ENCODE measurements around the gene AFDN.

Gene AFDN

DNA sequence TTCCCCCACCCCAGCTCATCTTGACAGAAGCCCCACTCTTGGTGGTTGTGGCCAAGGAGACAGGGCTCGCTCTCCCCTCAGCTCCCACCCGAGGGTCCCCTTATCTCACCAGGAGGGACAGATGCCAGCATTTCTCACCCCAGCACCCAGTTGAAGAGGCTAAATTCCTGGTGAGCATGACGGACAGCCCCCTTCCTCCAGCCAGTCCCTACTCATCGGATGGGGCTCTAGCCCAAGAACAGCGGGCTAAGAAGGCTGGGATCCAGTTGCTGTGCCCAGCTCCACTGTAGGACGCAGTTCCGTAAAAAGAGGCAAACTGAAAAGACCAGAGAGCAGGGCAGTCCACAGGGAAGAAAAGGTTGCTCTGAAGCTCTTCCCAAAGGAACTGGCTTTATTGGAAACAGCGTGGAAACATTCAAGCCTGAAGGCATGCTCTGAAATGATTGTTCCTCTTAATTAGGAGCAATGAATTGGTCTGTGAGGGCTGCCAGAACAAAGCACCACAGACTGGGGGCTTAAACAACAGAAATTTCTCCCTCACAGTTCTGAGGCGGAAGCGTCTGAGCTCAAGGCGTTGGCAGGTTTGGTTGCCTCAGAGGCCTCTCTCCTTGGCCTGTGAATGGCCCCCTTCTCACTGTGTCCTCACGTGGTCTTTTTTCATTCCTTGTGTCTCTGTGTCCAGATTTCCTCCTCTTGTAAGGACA lies 152.9 kb downstream of the AFDN start:
- no peak for DNase-seq (ENCODE audit: low spot score)
- Histone ChIP-seq H3K27ac (ENCODE audit: poor library complexity, severe bottlenecking) (no peak overlapping the region), H3K27me3 (ENCODE audit: insufficient read depth, poor library complexity, severe bottlenecking) (no peaks in the 10 kb centered on the region), H3K4me1 (ENCODE audit: insufficient read depth, poor library complexity, severe bottlenecking) (no peaks in the 10 kb centered on the region), H3K36me3 (ENCODE audit: low read depth) (no peaks in the 10 kb centered on the region), H3K9me3 (ENCODE audit: severe bottlenecking) (no peaks in the 10 kb centered on the region), H3K4me3 (ENCODE audit: severe bottlenecking) (no peak overlapping the region)
- no peak for ATAC-seq (ENCODE audit: low read depth)
- TF ChIP-seq, protein P1, sequence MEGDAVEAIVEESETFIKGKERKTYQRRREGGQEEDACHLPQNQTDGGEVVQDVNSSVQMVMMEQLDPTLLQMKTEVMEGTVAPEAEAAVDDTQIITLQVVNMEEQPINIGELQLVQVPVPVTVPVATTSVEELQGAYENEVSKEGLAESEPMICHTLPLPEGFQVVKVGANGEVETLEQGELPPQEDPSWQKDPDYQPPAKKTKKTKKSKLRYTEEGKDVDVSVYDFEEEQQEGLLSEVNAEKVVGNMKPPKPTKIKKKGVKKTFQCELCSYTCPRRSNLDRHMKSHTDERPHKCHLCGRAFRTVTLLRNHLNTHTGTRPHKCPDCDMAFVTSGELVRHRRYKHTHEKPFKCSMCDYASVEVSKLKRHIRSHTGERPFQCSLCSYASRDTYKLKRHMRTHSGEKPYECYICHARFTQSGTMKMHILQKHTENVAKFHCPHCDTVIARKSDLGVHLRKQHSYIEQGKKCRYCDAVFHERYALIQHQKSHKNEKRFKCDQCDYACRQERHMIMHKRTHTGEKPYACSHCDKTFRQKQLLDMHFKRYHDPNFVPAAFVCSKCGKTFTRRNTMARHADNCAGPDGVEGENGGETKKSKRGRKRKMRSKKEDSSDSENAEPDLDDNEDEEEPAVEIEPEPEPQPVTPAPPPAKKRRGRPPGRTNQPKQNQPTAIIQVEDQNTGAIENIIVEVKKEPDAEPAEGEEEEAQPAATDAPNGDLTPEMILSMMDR (IDR thresholded peaks at IDR 0.05; ENCODE audit: poor library complexity, severe bottlenecking): no peak

DNA sequence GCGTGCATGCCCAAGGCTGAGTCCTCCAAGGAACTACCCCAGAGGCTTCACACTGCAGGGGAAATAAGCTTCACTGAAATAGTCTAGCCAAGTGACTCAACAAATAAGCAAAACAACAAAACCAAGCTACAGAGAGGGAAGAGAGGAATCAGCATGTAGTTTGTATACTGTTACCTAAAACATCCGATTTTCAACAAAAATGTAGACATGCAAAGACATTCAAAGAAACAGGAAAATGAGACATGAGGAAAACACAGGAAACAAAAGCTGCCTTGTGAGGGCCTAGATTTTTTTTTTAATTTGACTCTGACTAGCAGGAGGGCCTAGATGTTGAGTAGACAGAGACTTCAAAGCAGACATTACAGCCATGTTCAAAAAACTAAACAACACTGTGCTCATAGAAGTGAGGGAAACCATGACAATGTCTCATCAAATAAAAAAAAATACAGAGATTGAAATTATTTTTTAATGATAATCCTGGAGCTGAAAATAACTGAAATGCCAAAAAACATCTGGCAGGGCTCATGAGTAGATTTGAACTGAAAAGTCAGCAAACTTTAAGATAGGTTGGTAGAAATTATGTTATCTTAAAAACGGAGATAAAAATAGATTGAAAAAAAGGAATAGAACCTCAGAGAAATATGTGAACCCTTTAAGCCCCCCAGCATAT lies 154.3 kb downstream of the AFDN start:
- Histone ChIP-seq H3K27me3 (ENCODE audit: insufficient read depth, poor library complexity, severe bottlenecking) (no peaks in the 10 kb centered on the region), H3K4me3 (ENCODE audit: severe bottlenecking) (no peak overlapping the region), H3K4me1 (ENCODE audit: insufficient read depth, poor library complexity, severe bottlenecking) (no peaks in the 10 kb centered on the region), H3K9me3 (ENCODE audit: severe bottlenecking) (no peaks in the 10 kb centered on the region), H3K27ac (ENCODE audit: poor library complexity, severe bottlenecking) (no peak overlapping the region), H3K36me3 (ENCODE audit: low read depth) (no peaks in the 10 kb centered on the region)
- ATAC-seq (ENCODE audit: low read depth) (no peak), DNase-seq (ENCODE audit: low spot score) (no peak)
- TF ChIP-seq, protein P1 (IDR thresholded peaks at IDR 0.05; ENCODE audit: poor library complexity, severe bottlenecking): no peak

DNA sequence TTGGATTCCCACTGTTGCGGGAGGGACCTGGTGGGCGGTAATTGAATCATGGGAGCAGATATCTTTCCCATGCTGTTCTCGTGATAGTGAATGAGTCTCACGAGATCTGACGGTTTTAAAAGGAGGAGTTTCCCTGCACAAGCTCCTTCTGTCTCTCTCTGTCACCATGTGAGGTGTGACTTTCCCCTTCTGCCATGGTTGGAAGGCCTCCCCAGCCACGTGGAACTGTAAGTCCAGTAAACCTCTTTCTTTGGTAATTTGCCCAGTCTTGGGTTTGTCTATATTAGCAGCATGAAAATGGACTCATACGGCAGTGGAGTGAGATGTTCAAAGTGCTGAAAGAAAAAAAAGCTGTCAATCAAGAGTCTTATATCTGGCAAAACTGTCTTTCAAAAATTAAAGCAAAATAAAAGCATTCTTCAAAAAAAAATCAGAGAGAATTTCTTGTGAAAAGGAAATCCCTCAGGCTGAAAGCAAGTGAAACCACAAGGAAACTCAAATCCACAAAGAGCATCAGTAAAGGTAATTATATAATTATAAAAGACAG lies 155.3 kb downstream of the AFDN start:
- DNase-seq (ENCODE audit: low spot score): no peak
- Histone ChIP-seq H3K27ac (ENCODE audit: poor library complexity, severe bottlenecking) (no peak overlapping the region), H3K27me3 (ENCODE audit: insufficient read depth, poor library complexity, severe bottlenecking) (no peaks in the 10 kb centered on the region), H3K36me3 (ENCODE audit: low read depth) (no peaks in the 10 kb centered on the region), H3K4me3 (ENCODE audit: severe bottlenecking) (no peak overlapping the region), H3K9me3 (ENCODE audit: severe bottlenecking) (no peaks in the 10 kb centered on the region), H3K4me1 (ENCODE audit: insufficient read depth, poor library complexity, severe bottlenecking) (no peaks in the 10 kb centered on the region)
- no peak for ATAC-seq (ENCODE audit: low read depth)
- TF ChIP-seq, protein P1 (IDR thresholded peaks at IDR 0.05; ENCODE audit: poor library complexity, severe bottlenecking): no peak

DNA sequence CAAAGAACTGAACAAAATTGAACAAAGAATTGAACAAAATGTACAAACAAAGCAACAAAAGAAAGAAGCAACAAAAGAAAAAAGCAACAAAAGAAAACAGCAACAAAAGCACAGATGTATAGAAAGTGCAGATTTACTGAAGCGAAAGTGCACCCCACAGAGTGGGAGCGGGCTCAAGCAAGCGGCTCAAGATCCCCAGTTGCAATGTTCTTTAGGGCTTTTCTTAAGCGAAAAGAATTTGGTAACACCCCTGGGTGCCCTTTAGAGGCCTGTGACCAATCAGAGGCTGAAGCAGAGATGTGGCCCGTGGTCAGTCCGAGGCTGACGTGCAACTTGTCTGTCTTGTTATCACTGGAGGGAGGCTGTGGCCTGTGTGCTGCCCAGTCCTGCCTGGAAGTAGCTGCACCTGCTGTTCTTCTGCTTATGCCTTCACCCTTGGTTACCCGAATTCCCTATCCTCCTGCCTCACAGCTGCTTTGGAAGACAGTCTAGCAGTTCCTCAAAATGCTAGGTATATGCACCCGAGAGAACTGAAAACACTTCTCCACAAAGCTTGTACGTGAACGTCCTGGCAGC lies 157.5 kb downstream of the AFDN start:
- H3K27ac ChIP-seq (ENCODE audit: poor library complexity, severe bottlenecking): no peak overlapping the region
- H3K9me3 ChIP-seq (ENCODE audit: severe bottlenecking): no peaks in the 10 kb centered on the region
- H3K36me3 ChIP-seq (ENCODE audit: low read depth): no peaks in the 10 kb centered on the region
- TF ChIP-seq, protein P1 (IDR thresholded peaks at IDR 0.05; ENCODE audit: poor library complexity, severe bottlenecking): no peak
- DNase-seq (ENCODE audit: low spot score) (no peak), ATAC-seq (ENCODE audit: low read depth) (no peak)
- H3K4me1 ChIP-seq (ENCODE audit: insufficient read depth, poor library complexity, severe bottlenecking): no peaks in the 10 kb centered on the region
- H3K4me3 ChIP-seq (ENCODE audit: severe bottlenecking): no peak overlapping the region
- no peaks in the 10 kb centered on the region for H3K27me3 ChIP-seq (ENCODE audit: insufficient read depth, poor library complexity, severe bottlenecking)
